ENCODE data around the gene TMEM121.
"Not testable (repeated sequence)": the region's sequence is repeated elsewhere in the genome, so short reads cannot be mapped to it uniquely, and the experiment has no call there.

The TMEM121 gene

GRCh38 chr14:105578070-105578469 lies 51.7 kb downstream of the TMEM121 start:
- H3K27ac ChIP-seq (ENCODE audit: low read length): no peak overlapping the region
- H3K27me3 ChIP-seq (ENCODE audit: control insufficient read depth in 1 of 2, insufficient read depth in 2 of 2, low read length in 2 of 2): no peaks in the 10 kb centered on the region
- H3K4me1 ChIP-seq (ENCODE audit: control insufficient read depth, insufficient read depth, low read length): no peaks in the 10 kb centered on the region
- H3K9me3 ChIP-seq (ENCODE audit: control insufficient read depth in 2 of 2, low read length in 2 of 2): peaks cover 0 to 5% of the 10 kb centered on the region in 2 donors
- H3K36me3 ChIP-seq (ENCODE audit: control insufficient read depth in 2 of 2, insufficient read depth in 2 of 2, low read length in 2 of 2): no peaks in the 10 kb centered on the region
- H3K9ac ChIP-seq (ENCODE audit: low read length in 2 of 2): no peak overlapping the region
- no peak overlapping the region for H3K4me3 ChIP-seq (ENCODE audit: low read length in 2 of 2)

GRCh38 chr14:105579221-105579620 lies 52.8 kb downstream of the TMEM121 start:
- not testable (repeated sequence) for H3K4me1 ChIP-seq (ENCODE audit: control insufficient read depth, insufficient read depth, low read length); H3K9ac ChIP-seq (ENCODE audit: low read length in 2 of 2); H3K9me3 ChIP-seq (ENCODE audit: control insufficient read depth in 2 of 2, low read length in 2 of 2); H3K27ac ChIP-seq (ENCODE audit: low read length); H3K27me3 ChIP-seq (ENCODE audit: control insufficient read depth in 1 of 2, insufficient read depth in 2 of 2, low read length in 2 of 2); H3K4me3 ChIP-seq (ENCODE audit: low read length in 2 of 2); H3K36me3 ChIP-seq (ENCODE audit: control insufficient read depth in 2 of 2, insufficient read depth in 2 of 2, low read length in 2 of 2)
